DND-41 (cell line): ENCODE data around the gene TTK.

ENCODE experiments used
- ATAC-seq: fragments of 200-7000 bp; cut with Tn5 transposase; 3 replicates; pipeline ENCODE4 v1.9.1; 2021; ENCODE audit warnings: low read depth; ENCODE audit not compliant: insufficient read depth
- DNase-seq: peaks from one replicate; pipeline ENCODE4 v3.0.0-alpha.2; 2020
- H2AFZ ChIP-seq: 2 replicates; pipeline ENCODE4 v1.6.0; 2012; ENCODE audit warnings: low read depth, low read length
- H3K27ac ChIP-seq: 2 replicates; pipeline ENCODE4 v1.5.1; 2012; ENCODE audit warnings: low read length, inconsistent platforms
- H3K27me3 ChIP-seq: fragments of 200-600 bp; sonication (generic); 2 replicates; pipeline ENCODE4 v1.6.0; 2012; ENCODE audit warnings: low read length, mild to moderate bottlenecking, inconsistent platforms; ENCODE audit not compliant: insufficient read depth, poor library complexity
- H3K36me3 ChIP-seq: 2 replicates; pipeline ENCODE4 v1.5.1; 2012; ENCODE audit warnings: low read length, inconsistent platforms; ENCODE audit not compliant: insufficient read depth
- H3K4me1 ChIP-seq: 2 replicates; pipeline ENCODE4 v1.5.1; 2012; ENCODE audit warnings: mild to moderate bottlenecking, low read length; ENCODE audit not compliant: insufficient read depth
- H3K4me2 ChIP-seq: 2 replicates; pipeline ENCODE4 v1.6.0; 2012; ENCODE audit warnings: mild to moderate bottlenecking, moderate library complexity, low read length, inconsistent platforms; ENCODE audit not compliant: insufficient read depth
- H3K4me3 ChIP-seq, 2 experiments: fragments of 200-600 bp in 1 of 2; shearing (Covaris generic) in 1 of 2; 2 replicates each; pipeline ENCODE4 v1.5.1; 2012 to 2016; ENCODE audit warnings: inconsistent platforms in 2 of 2, low read length in 2 of 2, mild to moderate bottlenecking in 2 of 2, low read depth in 1 of 2, moderate library complexity in 1 of 2
- H3K79me2 ChIP-seq: 2 replicates; pipeline ENCODE4 v1.6.0; 2012; ENCODE audit warnings: low read length, inconsistent platforms; ENCODE audit not compliant: insufficient read depth
- H3K9ac ChIP-seq: 2 replicates; pipeline ENCODE4 v1.6.0; 2012; ENCODE audit warnings: low read depth, mild to moderate bottlenecking, inconsistent platforms, low read length, moderate library complexity
- H3K9me3 ChIP-seq: 2 replicates; pipeline ENCODE4 v1.5.1; 2012; ENCODE audit warnings: low read length, moderate library complexity, mild to moderate bottlenecking, inconsistent platforms; ENCODE audit not compliant: insufficient read depth, severe bottlenecking
- H4K20me1 ChIP-seq: 2 replicates; pipeline ENCODE4 v1.6.0; 2012; ENCODE audit warnings: low read length; ENCODE audit not compliant: insufficient read depth
- CTCF ChIP-seq: IDR thresholded peaks from 2 replicates; pipeline ENCODE4 v1.5.1; 2012; ENCODE audit warnings: borderline replicate concordance, low read length, moderate library complexity, mild to moderate bottlenecking; ENCODE audit not compliant: poor library complexity, severe bottlenecking; ENCODE audit errors: extremely low read depth
- EZH2 ChIP-seq: IDR thresholded peaks from 3 replicates; pipeline ENCODE4 v1.6.1; 2012; ENCODE audit warnings: borderline replicate concordance, low read depth, mild to moderate bottlenecking, moderate library complexity, low read length, inconsistent platforms; ENCODE audit not compliant: severe bottlenecking

The TTK gene

GRCh38 chr6:80020381-80021120, 16.1 kb downstream of the TTK start:
- Histone ChIP-seq H3K27ac (no peak overlapping the region), H3K36me3 (peaks cover 92% of the 10 kb centered on the region), H2AFZ (no peak overlapping the region)

GRCh38 chr6:80021131-80021530, 16.7 kb downstream of the TTK start:
- Histone ChIP-seq H3K4me1 (no peaks in the 10 kb centered on the region), H3K27me3 (no peaks in the 10 kb centered on the region), H3K27ac (no peak overlapping the region), H3K4me2 (no peak overlapping the region), H3K36me3 (peaks cover 92% of the 10 kb centered on the region), H3K4me3 (no peak overlapping the region), H3K9me3 (no peaks in the 10 kb centered on the region), H3K79me2 (peaks cover 11% of the 10 kb centered on the region), H2AFZ (no peak overlapping the region), H3K9ac (no peak overlapping the region), H4K20me1 (peaks cover 4% of the 10 kb centered on the region; the same call in 1 of the 2 replicates)
- DNase-seq = no peak
- no peak for TF ChIP-seq EZH2
- TF ChIP-seq CTCF = no peak
- no peak for ATAC-seq

More at GRCh38 chr6:80020381-80021120, 16.1 kb downstream of the TTK start:
- H3K4me2 ChIP-seq = no peak overlapping the region
- H3K27me3 ChIP-seq = no peaks in the 10 kb centered on the region
- peaks cover 17% of the 10 kb centered on the region for H3K79me2 ChIP-seq
- no peak for TF ChIP-seq CTCF
- no peak for TF ChIP-seq EZH2
- H3K9me3 ChIP-seq = no peaks in the 10 kb centered on the region
- DNase-seq (no peak), ATAC-seq (no peak)
- no peaks in the 10 kb centered on the region for H3K4me1 ChIP-seq
- H3K9ac ChIP-seq = no peak overlapping the region
- H4K20me1 ChIP-seq = peaks cover 4% of the 10 kb centered on the region
- no peak overlapping the region for H3K4me3 ChIP-seq

GRCh38 chr6:80021591-80021990, 17.1 kb downstream of the TTK start:
- Histone ChIP-seq H3K4me3 (no peak overlapping the region), H3K4me2 (no peak overlapping the region), H4K20me1 (peaks cover 4% of the 10 kb centered on the region; the same call in 1 of the 2 replicates), H3K27ac (no peak overlapping the region), H3K4me1 (no peaks in the 10 kb centered on the region), H3K79me2 (peaks cover 11% of the 10 kb centered on the region), H3K9ac (no peak overlapping the region), H3K27me3 (no peaks in the 10 kb centered on the region), H3K36me3 (peaks cover 92% of the 10 kb centered on the region), H2AFZ (no peak overlapping the region), H3K9me3 (no peaks in the 10 kb centered on the region)
- ATAC-seq = no peak
- TF ChIP-seq EZH2 = no peak
- no peak for TF ChIP-seq CTCF
- DNase-seq = no peak
